GM18507 (cell line): Measurements from ENCODE around the gene NOTCH1.
"Not testable (repeated sequence)": the region's sequence is repeated elsewhere in the genome, so short reads cannot be mapped to it uniquely, and the experiment has no call there.

Experiments
- DNase-seq: peaks from one replicate; pipeline ENCODE4 v3.0.0; 2011; ENCODE audit warnings: low read depth; ENCODE audit not compliant: insufficient read length; ENCODE audit errors: extremely low spot score
- FAIRE-seq: peaks from 2 replicates; lab custom pipeline; 2011; peaks lifted over from hg19 to GRCh38; lab: Jason Lieb, UNC

Gene NOTCH1

DNA sequence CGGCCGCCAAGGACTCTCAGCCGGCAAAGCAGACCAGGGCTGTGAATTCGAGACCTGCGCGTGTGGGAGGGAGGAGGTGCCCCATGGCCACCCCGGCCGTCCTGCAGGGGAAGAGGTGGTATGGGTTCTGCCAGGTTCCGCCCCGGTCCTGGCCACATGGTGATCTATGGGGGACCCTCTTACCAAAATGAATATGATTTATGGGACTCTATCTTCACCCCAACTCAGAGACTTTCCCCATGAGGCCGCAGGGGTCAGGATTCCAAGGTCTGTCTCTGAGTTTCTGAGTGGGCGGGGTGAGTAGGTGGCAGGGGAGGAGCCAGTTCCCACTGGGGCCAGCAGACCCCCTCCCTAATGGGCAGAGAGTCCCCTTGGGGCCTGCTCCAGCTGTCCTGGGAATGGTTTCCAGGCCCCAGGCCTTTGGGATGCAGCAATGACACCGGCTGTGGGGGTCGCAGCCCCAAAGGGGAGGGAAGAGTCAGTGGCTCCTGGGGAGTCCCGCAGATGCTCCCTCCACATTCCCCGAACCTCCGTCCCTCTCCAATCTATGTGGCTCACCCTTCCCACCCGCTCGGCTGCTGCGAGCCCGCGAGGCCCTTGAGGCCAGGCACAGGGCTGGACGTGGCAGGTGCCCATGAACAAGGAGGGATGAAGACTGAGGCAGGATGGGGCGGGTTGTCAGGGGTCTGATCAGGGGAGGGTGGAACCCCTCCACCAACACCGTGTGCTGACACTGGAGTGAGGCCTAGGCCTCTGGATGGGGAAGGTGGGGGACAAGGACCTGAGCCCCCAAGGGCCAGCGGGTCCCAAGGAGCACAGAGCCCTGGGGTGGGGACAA is 20.1 kb upstream of the NOTCH1 start:
- DNase-seq: no peak
- no peak for FAIRE-seq

- no peak for DNase-seq
- no peak for FAIRE-seq
Observed at GRCh38 chr9:136565086-136565714, 19.4 kb upstream of the NOTCH1 start.

DNA sequence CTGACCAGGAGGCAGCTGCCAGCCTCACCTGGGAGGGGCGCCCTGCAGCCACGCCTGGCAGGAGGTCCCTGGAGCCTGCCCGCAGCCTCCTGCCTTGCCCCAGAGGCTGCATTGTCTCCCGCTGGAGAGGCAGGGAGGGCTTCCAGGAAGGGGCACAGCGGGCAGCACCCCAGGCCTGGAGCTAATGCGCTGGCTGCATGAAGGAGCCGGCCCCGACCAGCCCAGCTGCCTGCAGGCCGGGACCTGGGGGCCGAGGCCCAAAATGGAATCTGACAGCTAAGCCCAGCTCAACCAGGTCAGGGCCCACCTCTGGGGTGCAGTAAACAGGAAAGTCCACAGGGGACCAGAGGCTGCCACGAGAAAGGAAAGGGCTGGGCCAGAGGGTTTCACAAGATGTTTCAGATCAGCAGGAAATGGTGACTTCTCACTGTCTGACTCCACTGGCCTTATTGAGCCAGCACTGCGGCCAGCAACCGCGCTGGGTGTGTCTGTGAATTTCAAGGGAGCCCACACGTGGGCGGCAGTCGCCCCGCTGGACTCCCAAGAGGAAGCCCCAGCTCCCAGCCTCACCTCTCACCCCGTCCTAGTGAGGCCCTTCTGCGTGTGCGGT is 18.6 kb upstream of the NOTCH1 start:
- DNase-seq (peak; percentile 60), FAIRE-seq (peak; percentile 98)

DNA sequence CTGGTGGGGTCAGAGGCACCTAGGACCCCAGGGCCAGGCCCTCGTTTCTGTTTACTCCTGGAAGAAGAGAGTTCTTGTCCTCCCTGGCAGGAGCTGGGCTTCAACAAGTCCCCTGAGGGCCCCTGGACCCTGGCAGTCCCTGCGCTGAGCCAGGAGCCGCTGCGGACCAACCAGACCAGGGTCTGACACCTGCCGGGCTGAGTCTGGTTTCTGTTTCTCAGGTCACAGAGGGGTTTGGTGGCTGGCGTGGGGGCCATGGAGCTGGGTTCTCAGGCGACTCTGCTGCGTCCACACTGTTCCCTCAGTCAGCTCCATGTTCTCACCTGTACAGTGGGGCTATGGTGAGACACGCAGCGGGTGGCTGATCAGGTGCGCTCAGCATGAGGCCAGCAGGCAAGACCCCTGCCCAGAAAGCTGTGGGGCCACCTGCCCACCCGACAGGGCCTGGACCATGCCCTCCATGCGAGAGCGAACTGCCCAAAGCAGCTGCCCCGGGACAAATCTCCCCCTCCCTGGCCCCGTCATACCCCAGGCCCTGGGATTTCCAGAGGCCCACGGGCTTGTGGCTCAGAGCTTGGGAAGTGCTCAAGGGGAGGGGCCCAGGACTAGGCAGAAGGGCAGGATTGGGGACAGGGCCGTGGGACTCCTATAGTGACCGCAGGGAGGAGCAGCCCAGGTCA is 17.9 kb upstream of the NOTCH1 start:
- DNase-seq (no peak), FAIRE-seq (no peak)

GRCh38 chr9:136562746-136563495 is 17.1 kb upstream of the NOTCH1 start:
- DNase-seq: no peak

DNA sequence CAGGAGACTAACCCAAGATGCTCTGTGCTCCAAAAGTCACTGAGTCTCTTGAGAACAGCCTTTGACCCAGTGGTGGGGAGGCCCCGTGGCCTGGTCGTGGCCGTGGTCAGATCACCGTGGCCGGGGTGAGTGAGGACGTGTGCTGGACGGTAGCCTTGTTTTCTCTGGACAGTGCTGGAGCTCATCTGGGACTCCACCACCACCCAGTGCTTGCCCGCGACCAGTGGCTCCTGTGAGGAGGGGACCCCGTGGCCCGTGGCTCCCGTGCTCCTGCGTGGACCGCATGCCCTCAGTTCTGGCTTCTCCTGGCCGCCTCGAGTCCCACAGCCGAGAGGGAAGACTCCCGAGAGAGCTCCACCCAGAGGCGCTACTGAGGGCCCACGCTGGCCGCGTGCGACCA is 15.9 kb upstream of the NOTCH1 start:
- no peak for DNase-seq
- FAIRE-seq: no peak

More at GRCh38 chr9:136562746-136563495, 17.1 kb upstream of the NOTCH1 start:
- no peak for FAIRE-seq

DNA sequence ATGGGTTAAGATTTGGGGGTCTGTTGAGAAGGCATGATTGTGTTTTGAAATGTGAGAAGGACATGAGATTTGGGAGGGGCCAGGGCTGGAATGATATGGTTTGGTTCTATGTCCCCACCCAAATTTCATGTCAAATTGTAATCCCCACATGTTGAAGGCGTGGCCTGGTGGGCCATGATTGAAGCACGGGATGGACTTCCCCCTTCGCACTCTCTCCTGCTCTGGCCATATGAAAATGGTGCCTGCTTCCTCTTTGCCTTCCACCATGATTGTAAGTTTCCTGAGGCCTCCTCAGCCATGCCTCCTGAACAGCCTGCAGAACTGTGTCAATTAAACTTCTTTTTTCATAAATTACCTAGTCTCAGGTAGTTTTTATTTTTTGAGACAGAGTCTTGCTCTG is 14.7 kb upstream of the NOTCH1 start:
- DNase-seq: no peak
- no peak for FAIRE-seq

GRCh38 chr9:136559371-136559770 is 13.5 kb upstream of the NOTCH1 start:
- FAIRE-seq: not testable (repeated sequence)

GRCh38 chr9:136558846-136559245 is 13.0 kb upstream of the NOTCH1 start:
- not testable (repeated sequence) for DNase-seq, FAIRE-seq

More at GRCh38 chr9:136559371-136559770, 13.5 kb upstream of the NOTCH1 start:
- DNase-seq: not testable (repeated sequence)

GRCh38 chr9:136558373-136558772 is 12.5 kb upstream of the NOTCH1 start:
- FAIRE-seq (no peak), DNase-seq (no peak)

- DNase-seq (no peak), FAIRE-seq (no peak)
Observed at GRCh38 chr9:136557036-136557435, 11.2 kb upstream of the NOTCH1 start.

- no peak for DNase-seq
- no peak for FAIRE-seq
Observed at GRCh38 chr9:136556166-136556565, 10.3 kb upstream of the NOTCH1 start.

GRCh38 chr9:136554870-136555269 is 9.0 kb upstream of the NOTCH1 start:
- no peak for DNase-seq
- FAIRE-seq: no peak

GRCh38 chr9:136553581-136553980 is 7.7 kb upstream of the NOTCH1 start:
- DNase-seq (no peak), FAIRE-seq (no peak)

GRCh38 chr9:136552117-136552703 is 6.4 kb upstream of the NOTCH1 start:
- FAIRE-seq: no peak

GRCh38 chr9:136551401-136552116 is 5.7 kb upstream of the NOTCH1 start:
- DNase-seq (no peak), FAIRE-seq (peak; percentile 75)

More at GRCh38 chr9:136552117-136552703, 6.4 kb upstream of the NOTCH1 start:
- DNase-seq: no peak

DNA sequence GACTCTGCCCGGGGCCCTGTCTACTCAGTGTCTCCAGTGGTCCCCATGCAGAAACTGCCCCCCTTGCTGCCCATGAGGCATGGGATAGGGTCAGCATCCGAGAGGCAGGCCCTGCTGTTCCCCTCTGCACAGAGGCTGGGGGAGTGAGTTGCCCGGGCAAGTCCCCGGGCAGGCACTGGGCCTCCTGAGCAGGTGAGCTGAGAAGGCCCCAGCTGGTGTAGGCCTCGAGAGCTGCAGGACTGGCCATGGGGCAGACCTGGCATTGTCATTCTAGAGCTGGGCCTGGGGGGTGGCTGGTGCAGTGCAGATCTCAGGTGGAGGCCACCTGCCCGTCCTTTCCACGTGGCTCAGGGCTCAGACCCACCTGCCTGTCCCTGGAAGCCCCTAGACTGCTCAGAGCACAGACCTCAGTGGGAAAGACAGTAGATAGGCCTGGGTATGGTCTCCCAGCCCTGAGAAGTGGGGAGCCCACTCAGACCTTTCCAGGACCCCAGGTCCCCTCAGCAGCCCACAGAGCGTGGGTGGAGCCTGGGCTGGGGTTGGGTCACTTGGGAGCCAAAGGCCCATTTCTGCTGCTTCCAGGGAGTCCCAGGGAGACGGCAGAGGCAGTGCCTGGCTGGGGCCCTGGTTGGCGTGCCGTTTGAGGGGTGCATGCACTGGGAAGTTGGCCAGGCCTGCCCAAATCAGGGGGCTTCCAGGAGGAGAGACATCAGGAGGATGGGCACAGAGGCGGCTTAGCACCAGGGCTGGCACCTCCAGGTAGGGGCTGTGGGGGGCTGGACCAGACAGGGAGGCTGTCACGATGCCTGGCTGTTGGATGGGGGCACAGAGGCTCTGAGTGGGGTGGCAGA is 4.8 kb upstream of the NOTCH1 start:
- no peak for DNase-seq
- no peak for FAIRE-seq
